PC-3 (cell line): ENCODE measurements around the gene NDUFB5. TPM values are rescaled to one million over a fixed set of nuclear protein-coding genes. Genes with fewer than 3 reads are reported as not detected.

Experiments used
- ATAC-seq: fragments of 200-7000 bp; cut with Tn5 transposase; 2 replicates; pipeline ENCODE4 v1.9.1; 2020; ENCODE audit warnings: mild to moderate bottlenecking, moderate library complexity
- BruUV-seq: library from RNA; stranded (reverse); fragments of 400-500 nt; replicated peaks from 2 replicates; lab custom pipeline; 2021; lab: Mats Ljungman, UMichigan
- CTCF ChIA-PET: fragments of 300-600 bp; sonication (Branson Sonifier 250); formaldehyde crosslinking; loops from one replicate; lab custom pipeline; 2022; ENCODE audit warnings: antibody characterized with exemption; lab: Charles Lee
- POLR2A ChIA-PET: fragments of 300-600 bp; sonication (Branson Sonifier 250); formaldehyde crosslinking; loops from one replicate; lab custom pipeline; 2022; ENCODE audit warnings: antibody characterized with exemption; ENCODE audit not compliant: unreplicated experiment; lab: Charles Lee
- DNase-seq: peaks from one replicate; pipeline ENCODE4 v3.0.0-alpha.2; 2015
- H2AFZ ChIP-seq: fragments of 300-600 bp; sonication (generic); 2 replicates; pipeline ENCODE4 v1.6.0; 2016; ENCODE audit warnings: antibody characterized with exemption, low read length
- H3F3A ChIP-seq: fragments of 300-600 bp; sonication (generic); one replicate; pipeline ENCODE4 v1.6.0; 2017; ENCODE audit warnings: antibody characterized with exemption, low read length, control low read depth, mild to moderate bottlenecking; ENCODE audit not compliant: unreplicated experiment
- H3K27ac ChIP-seq: fragments of 300-600 bp; sonication (generic); 2 replicates; pipeline ENCODE4 v1.5.1; 2016; ENCODE audit warnings: mild to moderate bottlenecking, low read length
- H3K27me3 ChIP-seq: fragments of 300-600 bp; sonication (generic); 2 replicates; pipeline ENCODE4 v1.6.1; 2016; ENCODE audit warnings: low read length, mixed read lengths
- H3K36me3 ChIP-seq: fragments of 300-600 bp; sonication (generic); 2 replicates; pipeline ENCODE4 v1.6.1; 2016; ENCODE audit warnings: low read depth, mixed run types, low read length, mixed read lengths
- H3K4me1 ChIP-seq: fragments of 300-600 bp; sonication (generic); 2 replicates; pipeline ENCODE4 v1.5.1; 2016; ENCODE audit warnings: low read length; ENCODE audit not compliant: insufficient read depth
- H3K4me2 ChIP-seq: fragments of 300-600 bp; sonication (generic); 2 replicates; pipeline ENCODE4 v1.6.0; 2016; ENCODE audit warnings: low read length
- H3K4me3 ChIP-seq: fragments of 300-600 bp; sonication (generic); 2 replicates; pipeline ENCODE4 v1.5.1; 2016; ENCODE audit warnings: mild to moderate bottlenecking, low read length, mixed read lengths
- H3K79me2 ChIP-seq: fragments of 300-600 bp; sonication (generic); 2 replicates; pipeline ENCODE4 v1.6.1; 2017; ENCODE audit warnings: low read length, mixed read lengths
- H3K9ac ChIP-seq: fragments of 300-600 bp; sonication (generic); 2 replicates; pipeline ENCODE4 v1.6.0; 2016; ENCODE audit warnings: mild to moderate bottlenecking, low read length
- H3K9me2 ChIP-seq: fragments of 300-600 bp; sonication (generic); replicated peaks from 2 replicates; pipeline ENCODE4 v1.6.1; 2016; ENCODE audit warnings: mixed run types, low read length, mixed read lengths
- H3K9me3 ChIP-seq: fragments of 300-600 bp; sonication (generic); 2 replicates; pipeline ENCODE4 v1.6.1; 2016; ENCODE audit warnings: low read length, mixed read lengths
- H4K20me1 ChIP-seq: fragments of 300-600 bp; sonication (generic); 2 replicates; pipeline ENCODE4 v1.6.1; 2016; ENCODE audit warnings: low read length, mixed read lengths
- CTCF ChIP-seq: fragments of 300-600 bp; sonication (generic); conservative IDR thresholded peaks from 2 replicates; pipeline ENCODE4 v1.5.1; 2017; ENCODE audit warnings: antibody characterized with exemption, low read depth, mild to moderate bottlenecking, low read length
- EZH2 ChIP-seq: fragments of 300-600 bp; sonication (generic); IDR thresholded peaks from one replicate; pipeline ENCODE4 v1.6.1; 2017; ENCODE audit warnings: antibody characterized with exemption, mild to moderate bottlenecking, low read length; ENCODE audit not compliant: unreplicated experiment
- EZH2phosphoT487 ChIP-seq: fragments of 300-600 bp; sonication (generic); IDR thresholded peaks from 2 replicates; pipeline ENCODE4 v1.6.1; 2018; ENCODE audit warnings: mild to moderate bottlenecking, antibody characterized with exemption, low read length, borderline replicate concordance
- intact Hi-C: fragments of 100-400 bp; cut with micrococcal nuclease; formaldehyde crosslinking; loops from 2 replicates; pipeline ENCODE4 v1.9.0; 2023
- total RNA-seq: library from RNA; depleted of rRNA; stranded (reverse); fragments of >200 nt; gene quantifications from 2 replicates; pipeline ENCODE4 v1.2.3, GENCODE V29; 2014

Gene NDUFB5
- total RNA-seq, 1 experiment from 2014 or later, result 126 TPM

- Histone ChIP-seq H3K79me2 (peaks cover 89% of the 10 kb centered on the region), H3K36me3 (no peaks in the 10 kb centered on the region), H3K4me2 (no peak overlapping the region), H3F3A (no peaks in the 10 kb centered on the region), H4K20me1 (peaks cover 4% of the 10 kb centered on the region; the same call in 1 of the 2 replicates), H3K9me3 (no peaks in the 10 kb centered on the region), H3K27me3 (no peaks in the 10 kb centered on the region), H3K4me3 (no peak overlapping the region), H2AFZ (no peak overlapping the region), H3K27ac (no peak overlapping the region), H3K4me1 (peaks cover 20% of the 10 kb centered on the region), H3K9me2 (no peaks in the 10 kb centered on the region), H3K9ac (no peak overlapping the region)
- DNase-seq (no peak), ATAC-seq (no peak)
- no peak for TF ChIP-seq EZH2phosphoT487
- TF ChIP-seq EZH2, result no peak
- no peak for TF ChIP-seq CTCF
- ChIA-PET CTCF (no interaction called here), POLR2A (no interaction called here)
- BruUV-seq, result no TSS peak
- intact Hi-C loops, result no loop called here
Measured at GRCh38 chr3:179668429-179668828, 63.8 kb downstream of the NDUFB5 start.

GRCh38 chr3:179670311-179670710 is 65.7 kb downstream of the NDUFB5 start:
- no peak for DNase-seq
- Histone ChIP-seq H3K79me2 (peaks cover 90% of the 10 kb centered on the region), H3K36me3 (no peaks in the 10 kb centered on the region), H3K9ac (no peak overlapping the region), H3F3A (no peaks in the 10 kb centered on the region), H3K27ac (no peak overlapping the region), H3K9me3 (no peaks in the 10 kb centered on the region), H3K4me1 (peaks cover 24% of the 10 kb centered on the region), H3K4me2 (no peak overlapping the region), H3K9me2 (no peaks in the 10 kb centered on the region), H4K20me1 (peaks cover 6% of the 10 kb centered on the region; the same call in 1 of the 2 replicates), H3K27me3 (no peaks in the 10 kb centered on the region), H2AFZ (no peak overlapping the region), H3K4me3 (no peak overlapping the region)
- ChIA-PET POLR2A (no interaction called here), CTCF (no interaction called here)
- BruUV-seq, result no TSS peak
- ATAC-seq, result no peak
- no peak for TF ChIP-seq EZH2phosphoT487
- TF ChIP-seq EZH2, result no peak
- no peak for TF ChIP-seq CTCF
- intact Hi-C loops, result no loop called here

GRCh38 chr3:179671309-179671708 is 66.7 kb downstream of the NDUFB5 start:
- intact Hi-C loops, result no loop called here
- Histone ChIP-seq H3K27me3 (no peaks in the 10 kb centered on the region), H3K9me3 (no peaks in the 10 kb centered on the region), H3K36me3 (no peaks in the 10 kb centered on the region), H3K27ac (no peak overlapping the region), H4K20me1 (peaks cover 6% of the 10 kb centered on the region; the same call in 1 of the 2 replicates), H3K9ac (no peak overlapping the region), H3K9me2 (no peaks in the 10 kb centered on the region), H3K4me1 (peaks cover 24% of the 10 kb centered on the region), H3K4me3 (no peak overlapping the region), H3K4me2 (no peak overlapping the region), H3F3A (no peaks in the 10 kb centered on the region), H3K79me2 (peaks cover 88% of the 10 kb centered on the region), H2AFZ (no peak overlapping the region)
- DNase-seq (no peak), ATAC-seq (no peak)
- ChIA-PET POLR2A (no interaction called here), CTCF (no interaction called here)
- TF ChIP-seq CTCF (no peak), EZH2phosphoT487 (no peak), EZH2 (no peak)
- BruUV-seq, result no TSS peak
